ENCODE data around the gene NAA10.
A peak's percentile ranks its signal among the peaks of the same experiment; 100 is the strongest.

The NAA10 gene

DNA sequence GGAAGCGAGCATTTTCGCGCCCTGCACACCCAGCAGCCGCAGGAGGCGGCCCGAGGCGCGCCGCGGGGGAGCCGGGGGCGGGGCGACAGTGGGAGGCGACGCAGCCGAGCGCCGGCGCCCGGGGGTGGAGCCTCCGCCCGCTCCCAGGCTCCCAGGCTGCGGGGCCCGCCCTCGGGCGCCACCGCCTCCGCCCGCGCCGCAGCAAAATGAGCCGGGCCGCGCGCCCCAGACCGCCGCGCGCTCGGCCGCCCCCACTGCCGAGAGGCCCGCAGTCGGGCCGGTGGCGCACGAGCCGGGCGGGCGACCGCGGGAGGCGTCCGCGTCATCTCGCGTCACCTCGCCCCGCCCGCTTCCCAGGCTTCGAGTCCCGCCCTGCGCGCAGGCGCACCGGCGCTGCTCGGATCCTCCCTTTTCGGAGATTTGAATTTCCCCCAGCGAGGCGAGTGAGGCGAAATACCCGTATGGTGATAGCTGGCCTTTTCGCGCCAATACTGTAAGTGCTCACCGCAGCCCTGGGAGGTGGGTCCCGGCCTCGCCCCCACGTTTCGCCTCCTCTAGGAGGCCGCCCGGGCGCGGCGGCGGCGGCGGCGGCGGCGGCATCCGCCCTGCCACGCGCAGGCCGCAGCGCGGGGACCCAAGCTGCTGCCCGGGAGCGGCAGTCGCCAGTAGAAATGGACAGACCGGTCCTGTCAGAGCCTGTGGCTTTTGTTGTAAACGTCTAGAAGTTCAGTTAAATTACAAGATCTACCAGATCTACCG, 37.7 kb upstream of the NAA10 start, which contains the start of gene TMEM187 (continued):
- TF ChIP-seq ZNF426 (tag by site-specific recombination; IDR thresholded peaks at IDR 0.05) (no peak), GLI2 (tag by site-specific recombination; IDR thresholded peaks at IDR 0.05; ENCODE audit: borderline replicate concordance, low read depth) (no peak), GFI1B (tag by site-specific recombination; IDR thresholded peaks at IDR 0.05) (no peak), ZNF48 (tag by site-specific recombination; IDR thresholded peaks at IDR 0.05) (no peak), ZNF311 (tag by site-specific recombination; IDR thresholded peaks at IDR 0.05; ENCODE audit: borderline replicate concordance) (no peak), ZNF354C (tag by site-specific recombination; IDR thresholded peaks at IDR 0.05; ENCODE audit: borderline replicate concordance, low read depth) (no peak), KLF10 (tag by site-specific recombination; IDR thresholded peaks at IDR 0.05) (peak; percentile 38; the same call in 1 of the 2 replicates), ZNF837 (tag by site-specific recombination; IDR thresholded peaks at IDR 0.05) (no peak), ZNF514 (tag by site-specific recombination; IDR thresholded peaks at IDR 0.05) (no peak), BCL11B (tag by site-specific recombination; IDR thresholded peaks at IDR 0.05; ENCODE audit: low read depth) (no peak), ZNF623 (tag by site-specific recombination; IDR thresholded peaks at IDR 0.05) (no peak), GLIS1 (tag by site-specific recombination; IDR thresholded peaks at IDR 0.05) (peak; percentile 89), ZNF664 (tag by site-specific recombination; IDR thresholded peaks at IDR 0.05) (no peak), ZNF473 (tag by site-specific recombination; IDR thresholded peaks at IDR 0.05) (no peak), ZNF670 (tag by site-specific recombination; IDR thresholded peaks at IDR 0.05; ENCODE audit: low read depth) (no peak), ZNF529 (tag by site-specific recombination; IDR thresholded peaks at IDR 0.05; ENCODE audit: insufficient replicate concordance) (no peak), TRIM28 (IDR thresholded peaks at IDR 0.05; ENCODE audit: borderline replicate concordance, low read length) (no peak), BCL11A (tag by site-specific recombination; IDR thresholded peaks at IDR 0.05; ENCODE audit: low read depth) (no peak), ZSCAN16 (tag by site-specific recombination; IDR thresholded peaks at IDR 0.05) (no peak), ZFP37 (tag by site-specific recombination; IDR thresholded peaks at IDR 0.05) (no peak), ZNF548 (tag by site-specific recombination; IDR thresholded peaks at IDR 0.05) (no peak), ZNF555 (tag by site-specific recombination; conservative IDR thresholded peaks at IDR 0.05) (no peak)
- TF ChIP-seq, protein P1, sequence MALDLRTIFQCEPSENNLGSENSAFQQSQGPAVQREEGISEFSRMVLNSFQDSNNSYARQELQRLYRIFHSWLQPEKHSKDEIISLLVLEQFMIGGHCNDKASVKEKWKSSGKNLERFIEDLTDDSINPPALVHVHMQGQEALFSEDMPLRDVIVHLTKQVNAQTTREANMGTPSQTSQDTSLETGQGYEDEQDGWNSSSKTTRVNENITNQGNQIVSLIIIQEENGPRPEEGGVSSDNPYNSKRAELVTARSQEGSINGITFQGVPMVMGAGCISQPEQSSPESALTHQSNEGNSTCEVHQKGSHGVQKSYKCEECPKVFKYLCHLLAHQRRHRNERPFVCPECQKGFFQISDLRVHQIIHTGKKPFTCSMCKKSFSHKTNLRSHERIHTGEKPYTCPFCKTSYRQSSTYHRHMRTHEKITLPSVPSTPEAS (tag by site-specific recombination; IDR thresholded peaks at IDR 0.05): no peak
- TF ChIP-seq, protein P2, sequence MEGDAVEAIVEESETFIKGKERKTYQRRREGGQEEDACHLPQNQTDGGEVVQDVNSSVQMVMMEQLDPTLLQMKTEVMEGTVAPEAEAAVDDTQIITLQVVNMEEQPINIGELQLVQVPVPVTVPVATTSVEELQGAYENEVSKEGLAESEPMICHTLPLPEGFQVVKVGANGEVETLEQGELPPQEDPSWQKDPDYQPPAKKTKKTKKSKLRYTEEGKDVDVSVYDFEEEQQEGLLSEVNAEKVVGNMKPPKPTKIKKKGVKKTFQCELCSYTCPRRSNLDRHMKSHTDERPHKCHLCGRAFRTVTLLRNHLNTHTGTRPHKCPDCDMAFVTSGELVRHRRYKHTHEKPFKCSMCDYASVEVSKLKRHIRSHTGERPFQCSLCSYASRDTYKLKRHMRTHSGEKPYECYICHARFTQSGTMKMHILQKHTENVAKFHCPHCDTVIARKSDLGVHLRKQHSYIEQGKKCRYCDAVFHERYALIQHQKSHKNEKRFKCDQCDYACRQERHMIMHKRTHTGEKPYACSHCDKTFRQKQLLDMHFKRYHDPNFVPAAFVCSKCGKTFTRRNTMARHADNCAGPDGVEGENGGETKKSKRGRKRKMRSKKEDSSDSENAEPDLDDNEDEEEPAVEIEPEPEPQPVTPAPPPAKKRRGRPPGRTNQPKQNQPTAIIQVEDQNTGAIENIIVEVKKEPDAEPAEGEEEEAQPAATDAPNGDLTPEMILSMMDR (tag by site-specific recombination; IDR thresholded peaks at IDR 0.05): no peak
- TF ChIP-seq, protein P3, sequence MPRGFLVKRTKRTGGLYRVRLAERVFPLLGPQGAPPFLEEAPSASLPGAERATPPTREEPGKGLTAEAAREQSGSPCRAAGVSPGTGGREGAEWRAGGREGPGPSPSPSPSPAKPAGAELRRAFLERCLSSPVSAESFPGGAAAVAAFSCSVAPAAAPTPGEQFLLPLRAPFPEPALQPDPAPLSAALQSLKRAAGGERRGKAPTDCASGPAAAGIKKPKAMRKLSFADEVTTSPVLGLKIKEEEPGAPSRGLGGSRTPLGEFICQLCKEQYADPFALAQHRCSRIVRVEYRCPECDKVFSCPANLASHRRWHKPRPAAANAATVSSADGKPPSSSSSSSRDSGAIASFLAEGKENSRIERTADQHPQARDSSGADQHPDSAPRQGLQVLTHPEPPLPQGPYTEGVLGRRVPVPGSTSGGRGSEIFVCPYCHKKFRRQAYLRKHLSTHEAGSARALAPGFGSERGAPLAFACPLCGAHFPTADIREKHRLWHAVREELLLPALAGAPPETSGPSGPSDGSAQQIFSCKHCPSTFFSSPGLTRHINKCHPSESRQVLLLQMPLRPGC (tag by site-specific recombination; IDR thresholded peaks at IDR 0.05): no peak
- TF ChIP-seq, protein P4, sequence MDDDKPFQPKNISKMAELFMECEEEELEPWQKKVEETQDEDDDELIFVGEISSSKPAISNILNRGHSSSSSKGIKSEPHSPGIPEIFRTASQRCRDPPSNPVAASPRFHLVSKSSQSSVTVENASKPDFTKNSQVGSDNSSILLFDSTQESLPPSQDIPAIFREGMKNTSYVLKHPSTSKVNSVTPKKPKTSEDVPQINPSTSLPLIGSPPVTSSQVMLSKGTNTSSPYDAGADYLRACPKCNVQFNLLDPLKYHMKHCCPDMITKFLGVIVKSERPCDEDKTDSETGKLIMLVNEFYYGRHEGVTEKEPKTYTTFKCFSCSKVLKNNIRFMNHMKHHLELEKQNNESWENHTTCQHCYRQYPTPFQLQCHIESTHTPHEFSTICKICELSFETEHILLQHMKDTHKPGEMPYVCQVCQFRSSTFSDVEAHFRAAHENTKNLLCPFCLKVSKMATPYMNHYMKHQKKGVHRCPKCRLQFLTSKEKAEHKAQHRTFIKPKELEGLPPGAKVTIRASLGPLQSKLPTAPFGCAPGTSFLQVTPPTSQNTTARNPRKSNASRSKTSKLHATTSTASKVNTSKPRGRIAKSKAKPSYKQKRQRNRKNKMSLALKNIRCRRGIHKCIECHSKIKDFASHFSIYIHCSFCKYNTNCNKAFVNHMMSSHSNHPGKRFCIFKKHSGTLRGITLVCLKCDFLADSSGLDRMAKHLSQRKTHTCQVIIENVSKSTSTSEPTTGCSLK (tag by site-specific recombination; IDR thresholded peaks at IDR 0.05): no peak
- TF ChIP-seq, protein P5, sequence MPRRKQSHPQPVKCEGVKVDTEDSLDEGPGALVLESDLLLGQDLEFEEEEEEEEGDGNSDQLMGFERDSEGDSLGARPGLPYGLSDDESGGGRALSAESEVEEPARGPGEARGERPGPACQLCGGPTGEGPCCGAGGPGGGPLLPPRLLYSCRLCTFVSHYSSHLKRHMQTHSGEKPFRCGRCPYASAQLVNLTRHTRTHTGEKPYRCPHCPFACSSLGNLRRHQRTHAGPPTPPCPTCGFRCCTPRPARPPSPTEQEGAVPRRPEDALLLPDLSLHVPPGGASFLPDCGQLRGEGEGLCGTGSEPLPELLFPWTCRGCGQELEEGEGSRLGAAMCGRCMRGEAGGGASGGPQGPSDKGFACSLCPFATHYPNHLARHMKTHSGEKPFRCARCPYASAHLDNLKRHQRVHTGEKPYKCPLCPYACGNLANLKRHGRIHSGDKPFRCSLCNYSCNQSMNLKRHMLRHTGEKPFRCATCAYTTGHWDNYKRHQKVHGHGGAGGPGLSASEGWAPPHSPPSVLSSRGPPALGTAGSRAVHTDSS (tag by site-specific recombination; IDR thresholded peaks at IDR 0.05): no peak
- TF ChIP-seq, protein P6, sequence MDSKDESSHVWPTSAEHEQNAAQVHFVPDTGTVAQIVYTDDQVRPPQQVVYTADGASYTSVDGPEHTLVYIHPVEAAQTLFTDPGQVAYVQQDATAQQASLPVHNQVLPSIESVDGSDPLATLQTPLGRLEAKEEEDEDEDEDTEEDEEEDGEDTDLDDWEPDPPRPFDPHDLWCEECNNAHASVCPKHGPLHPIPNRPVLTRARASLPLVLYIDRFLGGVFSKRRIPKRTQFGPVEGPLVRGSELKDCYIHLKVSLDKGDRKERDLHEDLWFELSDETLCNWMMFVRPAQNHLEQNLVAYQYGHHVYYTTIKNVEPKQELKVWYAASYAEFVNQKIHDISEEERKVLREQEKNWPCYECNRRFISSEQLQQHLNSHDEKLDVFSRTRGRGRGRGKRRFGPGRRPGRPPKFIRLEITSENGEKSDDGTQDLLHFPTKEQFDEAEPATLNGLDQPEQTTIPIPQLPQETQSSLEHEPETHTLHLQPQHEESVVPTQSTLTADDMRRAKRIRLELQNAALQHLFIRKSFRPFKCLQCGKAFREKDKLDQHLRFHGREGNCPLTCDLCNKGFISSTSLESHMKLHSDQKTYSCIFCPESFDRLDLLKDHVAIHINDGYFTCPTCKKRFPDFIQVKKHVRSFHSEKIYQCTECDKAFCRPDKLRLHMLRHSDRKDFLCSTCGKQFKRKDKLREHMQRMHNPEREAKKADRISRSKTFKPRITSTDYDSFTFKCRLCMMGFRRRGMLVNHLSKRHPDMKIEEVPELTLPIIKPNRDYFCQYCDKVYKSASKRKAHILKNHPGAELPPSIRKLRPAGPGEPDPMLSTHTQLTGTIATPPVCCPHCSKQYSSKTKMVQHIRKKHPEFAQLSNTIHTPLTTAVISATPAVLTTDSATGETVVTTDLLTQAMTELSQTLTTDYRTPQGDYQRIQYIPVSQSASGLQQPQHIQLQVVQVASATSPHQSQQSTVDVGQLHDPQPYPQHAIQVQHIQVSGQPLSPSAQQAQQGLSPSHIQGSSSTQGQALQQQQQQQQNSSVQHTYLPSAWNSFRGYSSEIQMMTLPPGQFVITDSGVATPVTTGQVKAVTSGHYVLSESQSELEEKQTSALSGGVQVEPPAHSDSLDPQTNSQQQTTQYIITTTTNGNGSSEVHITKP (tag by site-specific recombination; IDR thresholded peaks at IDR 0.05): no peak
